Panc1 (cell line): ENCODE data around the gene GLI1. TPM values are rescaled to one million over a fixed set of nuclear protein-coding genes. Genes with fewer than 3 reads are reported as not detected.
A peak's percentile ranks its signal among the peaks of the same experiment; 100 is the strongest.
"Not testable (repeated sequence)": the region's sequence is repeated elsewhere in the genome, so short reads cannot be mapped to it uniquely, and the experiment has no call there.

ENCODE experiments used
- ATAC-seq: fragments of 200-7000 bp; cut with Tn5 transposase; 2 replicates; pipeline ENCODE4 v1.9.1; 2020; ENCODE audit warnings: mild to moderate bottlenecking, moderate library complexity
- BruUV-seq: library from RNA; stranded (reverse); fragments of 400-500 nt; replicated peaks from 2 replicates; lab custom pipeline; 2021; lab: Mats Ljungman, UMichigan
- CTCF ChIA-PET: fragments of 300-600 bp; sonication (Branson Sonifier 250); formaldehyde crosslinking; loops from one replicate; lab custom pipeline; 2022; ENCODE audit warnings: antibody characterized with exemption; lab: Charles Lee
- POLR2A ChIA-PET: fragments of 300-600 bp; sonication (Branson Sonifier 250); formaldehyde crosslinking; loops from one replicate; lab custom pipeline; 2022; ENCODE audit warnings: antibody characterized with exemption; lab: Charles Lee
- DNase-seq: peaks from one replicate; pipeline ENCODE4 v3.0.0-alpha.2; 2010; ENCODE audit warnings: low read depth, low spot score
- H3K27ac ChIP-seq: 2 replicates; pipeline ENCODE4 v1.5.1; 2011; ENCODE audit warnings: mild to moderate bottlenecking, low read length, inconsistent platforms
- H3K27me3 ChIP-seq: fragments of 200-500 bp; sonication (Bioruptor generic); 2 replicates; pipeline ENCODE4 v1.6.0; 2014; ENCODE audit warnings: low read length, inconsistent platforms; ENCODE audit not compliant: control insufficient read depth, insufficient read depth
- H3K36me3 ChIP-seq: fragments of 200-500 bp; sonication (Bioruptor generic); 2 replicates; pipeline ENCODE4 v1.5.1; 2014; ENCODE audit warnings: inconsistent platforms, mild to moderate bottlenecking, low read length, moderate library complexity; ENCODE audit not compliant: control insufficient read depth, insufficient read depth
- H3K4me1 ChIP-seq: 2 replicates; pipeline ENCODE4 v1.5.1; 2011; ENCODE audit warnings: inconsistent platforms, mild to moderate bottlenecking, low read length, moderate library complexity; ENCODE audit not compliant: control insufficient read depth, insufficient read depth
- H3K4me3 ChIP-seq, 2 experiments: 2 replicates each; pipeline ENCODE4 v1.5.1; 2011 to 2012; ENCODE audit warnings: low read depth in 2 of 2, low read length in 2 of 2, mild to moderate bottlenecking in 2 of 2, inconsistent platforms in 1 of 2, moderate library complexity in 1 of 2
- H3K9me3 ChIP-seq: fragments of 200-500 bp; sonication (Bioruptor generic); 2 replicates; pipeline ENCODE4 v1.5.1; 2014; ENCODE audit warnings: low read depth, mild to moderate bottlenecking, inconsistent platforms, low read length, moderate library complexity; ENCODE audit not compliant: control insufficient read depth, insufficient read depth
- POLR2AphosphoS5 ChIP-seq: IDR thresholded peaks from 2 replicates; pipeline ENCODE4 v1.6.1; 2012; ENCODE audit warnings: mild to moderate bottlenecking, low read depth, low read length, moderate library complexity
- SIN3A ChIP-seq: IDR thresholded peaks from 2 replicates; pipeline ENCODE4 v1.6.1; 2012; ENCODE audit warnings: low read depth, mild to moderate bottlenecking, low read length, moderate library complexity, borderline replicate concordance; ENCODE audit not compliant: insufficient read depth
- TCF7L2 ChIP-seq: IDR thresholded peaks from 2 replicates; pipeline ENCODE4 v1.6.1; 2011; ENCODE audit warnings: mild to moderate bottlenecking, low read depth, low read length, inconsistent platforms
- in situ Hi-C: cut with HindIII; loops from 2 replicates; pipeline ENCODE4 v1.10.0; 2016; ENCODE audit warnings: low sequenced_read_pairs, low pct_unique_long_range_greater_than_20kb
- intact Hi-C: fragments of 100-400 bp; cut with micrococcal nuclease; formaldehyde crosslinking; loops from one replicate; pipeline ENCODE4 v1.10.0; 2022; ENCODE audit not compliant: unreplicated experiment
- total RNA-seq: library from RNA; stranded (reverse); gene quantifications from one replicate; pipeline ENCODE4 v1.2.1, GENCODE V29; 2021; ENCODE audit not compliant: unreplicated experiment
- TF ChIP-seq, protein P1 (sequence below), 2 experiments: IDR thresholded peaks; 2 replicates each; pipeline ENCODE4 v1.6.1; 2011 to 2012; ENCODE audit warnings: low read depth in 2 of 2, control low read depth in 1 of 2, low read length in 1 of 2, mild to moderate bottlenecking in 1 of 2, moderate library complexity in 1 of 2; ENCODE audit not compliant: insufficient read depth in 1 of 2
- TF ChIP-seq, protein P2 (sequence below): fragments of 450-650 bp; IDR thresholded peaks from 2 replicates; pipeline ENCODE4 v1.5.1; 2017; ENCODE audit warnings: mild to moderate bottlenecking

Gene GLI1
- total RNA-seq, 1 experiment from 2014 or later, result 6.5 TPM

DNA sequence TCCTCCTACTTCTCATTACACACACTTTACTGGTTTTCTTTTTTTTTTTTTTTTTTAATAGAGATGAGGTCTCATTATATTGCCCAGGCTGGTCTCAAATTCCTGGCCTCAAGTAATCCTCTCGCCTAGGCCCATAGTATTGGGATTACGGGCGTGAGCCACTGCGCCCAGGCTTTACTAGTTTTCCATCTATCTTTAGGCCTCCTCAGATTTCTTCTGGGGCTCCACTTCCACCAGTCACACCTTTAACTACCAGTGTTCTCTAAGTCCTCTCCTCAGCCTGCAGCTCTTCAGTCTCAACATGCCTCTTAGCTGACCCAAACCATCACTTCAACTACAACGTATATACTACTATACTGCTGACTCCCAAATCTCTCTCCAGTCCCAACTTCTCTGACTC, 39.1 kb upstream of the GLI1 start:
- in situ Hi-C loops (no loop called here), intact Hi-C loops (no loop called here)
- BruUV-seq, result TSS peak; percentile 34
- Histone ChIP-seq H3K27ac (no peak overlapping the region), H3K27me3 (no peaks in the 10 kb centered on the region), H3K9me3 (no peaks in the 10 kb centered on the region), H3K4me1 (no peaks in the 10 kb centered on the region), H3K4me3 (no peak overlapping the region), H3K36me3 (no peaks in the 10 kb centered on the region; the same call in 1 of the 2 replicates)
- ATAC-seq (no peak), DNase-seq (no peak)
- TF ChIP-seq, protein P1, sequence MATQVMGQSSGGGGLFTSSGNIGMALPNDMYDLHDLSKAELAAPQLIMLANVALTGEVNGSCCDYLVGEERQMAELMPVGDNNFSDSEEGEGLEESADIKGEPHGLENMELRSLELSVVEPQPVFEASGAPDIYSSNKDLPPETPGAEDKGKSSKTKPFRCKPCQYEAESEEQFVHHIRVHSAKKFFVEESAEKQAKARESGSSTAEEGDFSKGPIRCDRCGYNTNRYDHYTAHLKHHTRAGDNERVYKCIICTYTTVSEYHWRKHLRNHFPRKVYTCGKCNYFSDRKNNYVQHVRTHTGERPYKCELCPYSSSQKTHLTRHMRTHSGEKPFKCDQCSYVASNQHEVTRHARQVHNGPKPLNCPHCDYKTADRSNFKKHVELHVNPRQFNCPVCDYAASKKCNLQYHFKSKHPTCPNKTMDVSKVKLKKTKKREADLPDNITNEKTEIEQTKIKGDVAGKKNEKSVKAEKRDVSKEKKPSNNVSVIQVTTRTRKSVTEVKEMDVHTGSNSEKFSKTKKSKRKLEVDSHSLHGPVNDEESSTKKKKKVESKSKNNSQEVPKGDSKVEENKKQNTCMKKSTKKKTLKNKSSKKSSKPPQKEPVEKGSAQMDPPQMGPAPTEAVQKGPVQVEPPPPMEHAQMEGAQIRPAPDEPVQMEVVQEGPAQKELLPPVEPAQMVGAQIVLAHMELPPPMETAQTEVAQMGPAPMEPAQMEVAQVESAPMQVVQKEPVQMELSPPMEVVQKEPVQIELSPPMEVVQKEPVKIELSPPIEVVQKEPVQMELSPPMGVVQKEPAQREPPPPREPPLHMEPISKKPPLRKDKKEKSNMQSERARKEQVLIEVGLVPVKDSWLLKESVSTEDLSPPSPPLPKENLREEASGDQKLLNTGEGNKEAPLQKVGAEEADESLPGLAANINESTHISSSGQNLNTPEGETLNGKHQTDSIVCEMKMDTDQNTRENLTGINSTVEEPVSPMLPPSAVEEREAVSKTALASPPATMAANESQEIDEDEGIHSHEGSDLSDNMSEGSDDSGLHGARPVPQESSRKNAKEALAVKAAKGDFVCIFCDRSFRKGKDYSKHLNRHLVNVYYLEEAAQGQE (IDR thresholded peaks at IDR 0.05; ENCODE audit: insufficient read depth in 1 of 2, low read depth in 2 of 2, low read length in 1 of 2), result no peak
- TF ChIP-seq POLR2AphosphoS5 (no peak), TCF7L2 (no peak), SIN3A (no peak)
- TF ChIP-seq, protein P2, sequence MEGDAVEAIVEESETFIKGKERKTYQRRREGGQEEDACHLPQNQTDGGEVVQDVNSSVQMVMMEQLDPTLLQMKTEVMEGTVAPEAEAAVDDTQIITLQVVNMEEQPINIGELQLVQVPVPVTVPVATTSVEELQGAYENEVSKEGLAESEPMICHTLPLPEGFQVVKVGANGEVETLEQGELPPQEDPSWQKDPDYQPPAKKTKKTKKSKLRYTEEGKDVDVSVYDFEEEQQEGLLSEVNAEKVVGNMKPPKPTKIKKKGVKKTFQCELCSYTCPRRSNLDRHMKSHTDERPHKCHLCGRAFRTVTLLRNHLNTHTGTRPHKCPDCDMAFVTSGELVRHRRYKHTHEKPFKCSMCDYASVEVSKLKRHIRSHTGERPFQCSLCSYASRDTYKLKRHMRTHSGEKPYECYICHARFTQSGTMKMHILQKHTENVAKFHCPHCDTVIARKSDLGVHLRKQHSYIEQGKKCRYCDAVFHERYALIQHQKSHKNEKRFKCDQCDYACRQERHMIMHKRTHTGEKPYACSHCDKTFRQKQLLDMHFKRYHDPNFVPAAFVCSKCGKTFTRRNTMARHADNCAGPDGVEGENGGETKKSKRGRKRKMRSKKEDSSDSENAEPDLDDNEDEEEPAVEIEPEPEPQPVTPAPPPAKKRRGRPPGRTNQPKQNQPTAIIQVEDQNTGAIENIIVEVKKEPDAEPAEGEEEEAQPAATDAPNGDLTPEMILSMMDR, result no peak
- POLR2A ChIA-PET, result no interaction called here
- CTCF ChIA-PET, result no interaction called here

DNA sequence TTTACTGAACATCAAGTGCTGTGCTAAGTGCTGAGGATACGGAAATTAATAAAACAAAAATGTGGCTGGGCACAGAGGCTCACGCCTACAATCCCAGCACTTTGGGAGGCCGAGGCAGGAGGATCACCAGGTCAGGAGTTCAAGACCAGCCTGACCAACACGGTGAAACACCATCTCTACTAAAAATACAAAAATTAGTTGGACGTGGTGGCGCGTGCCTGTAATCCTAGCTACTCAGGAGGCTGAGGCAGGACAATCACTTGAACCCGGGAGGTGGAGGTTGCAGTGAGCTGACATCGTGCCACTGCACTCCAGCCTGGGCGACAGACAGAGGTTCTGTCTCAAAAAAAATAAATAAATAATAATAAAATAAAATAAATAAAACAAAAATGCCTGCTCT, 32.6 kb upstream of the GLI1 start:
- ATAC-seq, H3K9me3 ChIP-seq, H3K4me3 ChIP-seq, intact Hi-C loops, BruUV-seq, H3K27me3 ChIP-seq, H3K36me3 ChIP-seq, in situ Hi-C loops, CTCF ChIA-PET, H3K27ac ChIP-seq, POLR2A ChIA-PET, H3K4me1 ChIP-seq, DNase-seq: not testable (repeated sequence)

DNA sequence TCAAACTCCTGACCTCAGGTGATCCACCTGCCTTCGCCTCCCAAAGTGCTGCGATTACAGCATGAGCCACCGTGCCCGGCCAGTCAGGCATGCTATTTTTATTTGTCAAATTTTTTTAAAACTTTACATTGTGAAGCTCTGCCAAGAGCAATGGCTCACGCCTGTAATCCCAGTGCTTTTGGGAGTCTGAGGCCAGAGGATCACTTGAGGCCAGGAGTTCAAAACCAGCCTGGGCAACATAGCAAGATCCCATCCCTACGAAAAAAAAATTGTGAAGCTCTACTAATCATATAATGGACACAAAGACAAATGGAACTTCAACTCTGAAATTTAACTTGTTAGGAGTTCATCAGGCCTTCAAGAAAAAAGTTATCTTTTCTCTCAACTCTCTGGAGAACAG, 30.6 kb upstream of the GLI1 start:
- Histone ChIP-seq H3K27me3 (no peaks in the 10 kb centered on the region), H3K27ac (peak overlapping the region; percentile 97; the same call in 1 of the 2 replicates), H3K9me3 (no peaks in the 10 kb centered on the region), H3K4me1 (peaks cover 6% of the 10 kb centered on the region), H3K36me3 (no peaks in the 10 kb centered on the region), H3K4me3 (no peak overlapping the region; a peak in 1 of 4 replicates)
- no peak for ATAC-seq
- no TSS peak for BruUV-seq
- intact Hi-C loops, result no loop called here
- no peak for TF ChIP-seq POLR2AphosphoS5
- TF ChIP-seq TCF7L2, result no peak
- TF ChIP-seq, protein P1 (IDR thresholded peaks at IDR 0.05; ENCODE audit: insufficient read depth in 1 of 2, low read depth in 2 of 2, low read length in 1 of 2), result no peak
- TF ChIP-seq SIN3A, result no peak
- TF ChIP-seq, protein P2, result no peak
- CTCF ChIA-PET, result interaction anchor here (0.7 kb wide), 1 partner anchor 25 kb away, joined by 3 read pairs; no protein-coding TSS in a partner anchor
- POLR2A ChIA-PET, result no interaction called here
- in situ Hi-C loops, result no loop called here
- no peak for DNase-seq
